SK-N-SH treated with all-trans-retinoic acid at 6 μM for 48 hours (cell line): Measurements from ENCODE around the gene MRPS21.

Source experiments
- ATAC-seq: fragments of 200-7000 bp; cut with Tn5 transposase; 3 replicates; pipeline ENCODE4 v1.9.1; 2020; ENCODE audit warnings: mild to moderate bottlenecking, moderate library complexity
- ARNTL ChIP-seq: fragments of 450-650 bp; formaldehyde crosslinking; IDR thresholded peaks from 2 replicates; pipeline ENCODE4 v1.5.0; 2020; ENCODE audit warnings: low read depth, mild to moderate bottlenecking, moderate library complexity, borderline replicate concordance
- CREB5 ChIP-seq: fragments of 250-450 bp; sonication (Bioruptor Pico); IDR thresholded peaks from 2 replicates; pipeline ENCODE4 v1.5.1; 2020; ENCODE audit warnings: low read depth, mild to moderate bottlenecking, moderate library complexity
- CSDC2 ChIP-seq: fragments of 250-450 bp; sonication (Bioruptor Pico); IDR thresholded peaks from 2 replicates; pipeline ENCODE4 v1.5.0; 2020; ENCODE audit warnings: mild to moderate bottlenecking, moderate library complexity
- GLIS3 ChIP-seq: fragments of 250-450 bp; sonication (Bioruptor Pico); IDR thresholded peaks from 2 replicates; pipeline ENCODE4 v1.5.0; 2020; ENCODE audit warnings: mild to moderate bottlenecking, moderate library complexity
- POU6F1 ChIP-seq: fragments of 250-450 bp; sonication (Bioruptor Pico); IDR thresholded peaks from 2 replicates; pipeline ENCODE4 v1.8.0; 2021; ENCODE audit warnings: low read depth, mild to moderate bottlenecking, moderate library complexity, borderline replicate concordance
- PPARA ChIP-seq: fragments of 250-450 bp; sonication (Bioruptor Pico); IDR thresholded peaks from 2 replicates; pipeline ENCODE4 v1.5.0; 2020; ENCODE audit warnings: mild to moderate bottlenecking, borderline replicate concordance
- RARB ChIP-seq: fragments of 250-450 bp; sonication (Bioruptor Pico); IDR thresholded peaks from 2 replicates; pipeline ENCODE4 v1.8.0; 2021; ENCODE audit warnings: mild to moderate bottlenecking, moderate library complexity
- SNAI2 ChIP-seq: fragments of 250-450 bp; sonication (Bioruptor Pico); IDR thresholded peaks from 2 replicates; pipeline ENCODE4 v1.5.0; 2020; ENCODE audit warnings: mild to moderate bottlenecking, moderate library complexity
- TOX ChIP-seq: fragments of 250-450 bp; sonication (Bioruptor Pico); IDR thresholded peaks from 2 replicates; pipeline ENCODE4 v1.8.0; 2021; ENCODE audit warnings: mild to moderate bottlenecking, moderate library complexity, borderline replicate concordance
- ZC3H10 ChIP-seq: fragments of 250-450 bp; sonication (Bioruptor Pico); IDR thresholded peaks from 2 replicates; pipeline ENCODE4 v1.5.1; 2021; ENCODE audit warnings: mild to moderate bottlenecking, moderate library complexity
- ZFP3 ChIP-seq: fragments of 250-450 bp; sonication (Bioruptor Pico); IDR thresholded peaks from 2 replicates; pipeline ENCODE4 v1.5.0; 2020; ENCODE audit warnings: mild to moderate bottlenecking, moderate library complexity
- ZFP30 ChIP-seq: fragments of 450-650 bp; formaldehyde crosslinking; IDR thresholded peaks from 2 replicates; pipeline ENCODE4 v1.5.0; 2022; ENCODE audit warnings: mild to moderate bottlenecking, moderate library complexity
- ZNF565 ChIP-seq: fragments of 450-650 bp; formaldehyde crosslinking; conservative IDR thresholded peaks from 2 replicates; pipeline ENCODE4 v1.5.0; 2020; ENCODE audit warnings: low read depth, mild to moderate bottlenecking, moderate library complexity
- ZNF70 ChIP-seq: fragments of 450-650 bp; formaldehyde crosslinking; IDR thresholded peaks from 2 replicates; pipeline ENCODE4 v1.5.0; 2020; ENCODE audit warnings: mild to moderate bottlenecking, moderate library complexity
- TF ChIP-seq, protein P1 (sequence below): fragments of 250-450 bp; sonication (Bioruptor Pico); IDR thresholded peaks from 2 replicates; pipeline ENCODE4 v1.8.0; 2020; ENCODE audit warnings: mild to moderate bottlenecking, moderate library complexity, borderline replicate concordance
- TF ChIP-seq, protein P2 (sequence below): fragments of 250-450 bp; sonication (Bioruptor Pico); IDR thresholded peaks from 2 replicates; pipeline ENCODE4 v1.5.1; 2021; ENCODE audit warnings: mild to moderate bottlenecking, moderate library complexity
- TF ChIP-seq, protein P3 (sequence below): fragments of 250-450 bp; sonication (Bioruptor Pico); IDR thresholded peaks from 2 replicates; pipeline ENCODE4 v1.5.0; 2020; ENCODE audit warnings: mild to moderate bottlenecking, moderate library complexity

MRPS21 gene

GRCh38 chr1:150257624-150258585, 35.8 kb upstream of the MRPS21 start, which contains the start of gene CA14 (continued):
- TF ChIP-seq, protein P1, sequence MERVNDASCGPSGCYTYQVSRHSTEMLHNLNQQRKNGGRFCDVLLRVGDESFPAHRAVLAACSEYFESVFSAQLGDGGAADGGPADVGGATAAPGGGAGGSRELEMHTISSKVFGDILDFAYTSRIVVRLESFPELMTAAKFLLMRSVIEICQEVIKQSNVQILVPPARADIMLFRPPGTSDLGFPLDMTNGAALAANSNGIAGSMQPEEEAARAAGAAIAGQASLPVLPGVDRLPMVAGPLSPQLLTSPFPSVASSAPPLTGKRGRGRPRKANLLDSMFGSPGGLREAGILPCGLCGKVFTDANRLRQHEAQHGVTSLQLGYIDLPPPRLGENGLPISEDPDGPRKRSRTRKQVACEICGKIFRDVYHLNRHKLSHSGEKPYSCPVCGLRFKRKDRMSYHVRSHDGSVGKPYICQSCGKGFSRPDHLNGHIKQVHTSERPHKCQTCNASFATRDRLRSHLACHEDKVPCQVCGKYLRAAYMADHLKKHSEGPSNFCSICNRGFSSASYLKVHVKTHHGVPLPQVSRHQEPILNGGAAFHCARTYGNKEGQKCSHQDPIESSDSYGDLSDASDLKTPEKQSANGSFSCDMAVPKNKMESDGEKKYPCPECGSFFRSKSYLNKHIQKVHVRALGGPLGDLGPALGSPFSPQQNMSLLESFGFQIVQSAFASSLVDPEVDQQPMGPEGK (CRISPR knock-in tag), result no peak
- no peak for TF ChIP-seq SNAI2 (CRISPR knock-in tag)

GRCh38 chr1:150259217-150259616, 34.4 kb upstream of the MRPS21 start:
- ATAC-seq, result no peak
- TF ChIP-seq GLIS3 (CRISPR knock-in tag) (no peak), ZFP3 (CRISPR knock-in tag) (no peak), ZNF565 (no peak), CSDC2 (CRISPR knock-in tag) (no peak), ARNTL (CRISPR knock-in tag) (no peak), PPARA (no peak), CREB5 (no peak), ZNF70 (CRISPR knock-in tag) (no peak), ZC3H10 (no peak), RARB (CRISPR knock-in tag) (no peak), TOX (CRISPR knock-in tag) (no peak)
- TF ChIP-seq, protein P1 (CRISPR knock-in tag), result no peak
- TF ChIP-seq, protein P2, sequence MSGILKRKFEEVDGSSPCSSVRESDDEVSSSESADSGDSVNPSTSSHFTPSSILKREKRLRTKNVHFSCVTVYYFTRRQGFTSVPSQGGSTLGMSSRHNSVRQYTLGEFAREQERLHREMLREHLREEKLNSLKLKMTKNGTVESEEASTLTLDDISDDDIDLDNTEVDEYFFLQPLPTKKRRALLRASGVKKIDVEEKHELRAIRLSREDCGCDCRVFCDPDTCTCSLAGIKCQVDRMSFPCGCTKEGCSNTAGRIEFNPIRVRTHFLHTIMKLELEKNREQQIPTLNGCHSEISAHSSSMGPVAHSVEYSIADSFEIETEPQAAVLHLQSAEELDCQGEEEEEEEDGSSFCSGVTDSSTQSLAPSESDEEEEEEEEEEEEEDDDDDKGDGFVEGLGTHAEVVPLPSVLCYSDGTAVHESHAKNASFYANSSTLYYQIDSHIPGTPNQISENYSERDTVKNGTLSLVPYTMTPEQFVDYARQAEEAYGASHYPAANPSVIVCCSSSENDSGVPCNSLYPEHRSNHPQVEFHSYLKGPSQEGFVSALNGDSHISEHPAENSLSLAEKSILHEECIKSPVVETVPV, result no peak

DNA sequence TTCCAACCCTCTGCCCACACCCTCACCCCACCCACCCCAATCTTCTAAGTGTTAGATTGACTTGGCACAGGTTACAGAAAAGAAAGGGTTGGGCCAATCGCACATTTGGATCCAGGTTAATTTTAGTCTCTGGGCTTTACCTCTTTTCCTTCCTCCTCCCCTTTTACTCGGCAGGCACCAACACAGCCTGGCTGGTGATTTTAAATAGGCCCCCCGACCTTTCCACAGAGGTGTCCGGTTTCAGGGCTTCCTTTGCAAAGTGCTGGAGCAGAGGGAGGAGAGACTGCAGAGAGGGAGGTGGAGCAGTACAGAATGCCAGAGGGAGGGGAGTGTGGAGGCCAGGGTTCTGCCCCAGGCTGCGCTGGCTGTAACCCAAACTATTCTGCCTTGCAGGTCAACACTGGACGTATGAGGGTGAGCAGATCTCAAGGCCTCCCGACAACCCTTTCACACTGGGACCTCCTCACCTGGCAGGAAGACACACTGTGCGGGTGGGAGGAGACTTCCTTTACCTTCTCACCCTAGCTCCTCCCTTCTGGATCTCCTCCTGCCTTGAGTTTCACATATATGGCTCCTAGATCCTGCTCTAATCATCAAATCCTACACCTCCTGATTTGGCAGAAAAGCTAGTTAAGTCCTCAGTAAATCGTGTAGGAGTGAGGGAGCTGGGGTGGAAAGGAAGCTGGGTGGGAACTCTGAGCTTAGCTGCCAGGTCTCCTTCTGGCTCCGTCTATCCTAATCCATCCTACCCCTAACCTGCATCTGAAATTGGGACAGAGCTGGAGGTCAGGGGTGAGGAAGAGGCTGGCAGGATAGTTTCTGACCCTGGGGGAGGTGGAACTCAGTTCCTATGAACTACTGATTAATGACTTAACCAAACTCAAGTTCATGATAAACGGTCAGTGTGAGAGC, 33.6 kb upstream of the MRPS21 start:
- TF ChIP-seq ZFP30 (no peak), ZC3H10 (no peak)
- ATAC-seq, result peak; percentile 68

DNA sequence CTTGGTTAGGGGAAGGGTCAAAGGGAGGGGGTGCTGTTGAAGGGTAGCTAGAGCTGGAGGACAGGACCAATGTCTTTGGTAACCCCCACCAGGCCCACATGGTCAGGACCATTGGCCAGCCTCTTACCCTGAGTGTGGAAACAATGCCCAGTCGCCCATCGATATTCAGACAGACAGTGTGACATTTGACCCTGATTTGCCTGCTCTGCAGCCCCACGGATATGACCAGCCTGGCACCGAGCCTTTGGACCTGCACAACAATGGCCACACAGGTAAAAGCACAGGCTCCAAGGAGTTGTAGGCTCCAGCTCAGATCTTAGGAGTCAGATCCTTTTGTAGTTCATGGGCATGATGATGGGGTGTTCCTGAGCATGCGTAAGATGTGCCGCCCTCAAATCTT, 32.3 kb upstream of the MRPS21 start:
- no peak for ATAC-seq
- TF ChIP-seq POU6F1 (CRISPR knock-in tag) (no peak), ZFP3 (CRISPR knock-in tag) (no peak)
- TF ChIP-seq, protein P3, sequence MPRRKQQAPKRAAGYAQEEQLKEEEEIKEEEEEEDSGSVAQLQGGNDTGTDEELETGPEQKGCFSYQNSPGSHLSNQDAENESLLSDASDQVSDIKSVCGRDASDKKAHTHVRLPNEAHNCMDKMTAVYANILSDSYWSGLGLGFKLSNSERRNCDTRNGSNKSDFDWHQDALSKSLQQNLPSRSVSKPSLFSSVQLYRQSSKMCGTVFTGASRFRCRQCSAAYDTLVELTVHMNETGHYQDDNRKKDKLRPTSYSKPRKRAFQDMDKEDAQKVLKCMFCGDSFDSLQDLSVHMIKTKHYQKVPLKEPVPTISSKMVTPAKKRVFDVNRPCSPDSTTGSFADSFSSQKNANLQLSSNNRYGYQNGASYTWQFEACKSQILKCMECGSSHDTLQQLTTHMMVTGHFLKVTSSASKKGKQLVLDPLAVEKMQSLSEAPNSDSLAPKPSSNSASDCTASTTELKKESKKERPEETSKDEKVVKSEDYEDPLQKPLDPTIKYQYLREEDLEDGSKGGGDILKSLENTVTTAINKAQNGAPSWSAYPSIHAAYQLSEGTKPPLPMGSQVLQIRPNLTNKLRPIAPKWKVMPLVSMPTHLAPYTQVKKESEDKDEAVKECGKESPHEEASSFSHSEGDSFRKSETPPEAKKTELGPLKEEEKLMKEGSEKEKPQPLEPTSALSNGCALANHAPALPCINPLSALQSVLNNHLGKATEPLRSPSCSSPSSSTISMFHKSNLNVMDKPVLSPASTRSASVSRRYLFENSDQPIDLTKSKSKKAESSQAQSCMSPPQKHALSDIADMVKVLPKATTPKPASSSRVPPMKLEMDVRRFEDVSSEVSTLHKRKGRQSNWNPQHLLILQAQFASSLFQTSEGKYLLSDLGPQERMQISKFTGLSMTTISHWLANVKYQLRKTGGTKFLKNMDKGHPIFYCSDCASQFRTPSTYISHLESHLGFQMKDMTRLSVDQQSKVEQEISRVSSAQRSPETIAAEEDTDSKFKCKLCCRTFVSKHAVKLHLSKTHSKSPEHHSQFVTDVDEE, result no peak
